ENCODE data around the gene NCAM2. TPM values are rescaled to one million over a fixed set of nuclear protein-coding genes. Genes with fewer than 3 reads are reported as not detected.

NCAM2 gene
- total RNA-seq, 1 donor from 2014 or later, result 22.6 TPM

- no peak overlapping the region for H3K27ac Mint-ChIP-seq
- DNase-seq (ENCODE audit: extremely low spot score, unreplicated experiment), result no peak
- no peak overlapping the region for H3K4me3 Mint-ChIP-seq
- peaks cover 5% of the 10 kb centered on the region for H3K4me1 Mint-ChIP-seq (ENCODE audit: unreplicated experiment)
- no peaks in the 10 kb centered on the region for H3K36me3 Mint-ChIP-seq
- H3K9me3 Mint-ChIP-seq, result no peaks in the 10 kb centered on the region
- H3K27me3 Mint-ChIP-seq, result no peaks in the 10 kb centered on the region
- TF ChIP-seq, protein P1, sequence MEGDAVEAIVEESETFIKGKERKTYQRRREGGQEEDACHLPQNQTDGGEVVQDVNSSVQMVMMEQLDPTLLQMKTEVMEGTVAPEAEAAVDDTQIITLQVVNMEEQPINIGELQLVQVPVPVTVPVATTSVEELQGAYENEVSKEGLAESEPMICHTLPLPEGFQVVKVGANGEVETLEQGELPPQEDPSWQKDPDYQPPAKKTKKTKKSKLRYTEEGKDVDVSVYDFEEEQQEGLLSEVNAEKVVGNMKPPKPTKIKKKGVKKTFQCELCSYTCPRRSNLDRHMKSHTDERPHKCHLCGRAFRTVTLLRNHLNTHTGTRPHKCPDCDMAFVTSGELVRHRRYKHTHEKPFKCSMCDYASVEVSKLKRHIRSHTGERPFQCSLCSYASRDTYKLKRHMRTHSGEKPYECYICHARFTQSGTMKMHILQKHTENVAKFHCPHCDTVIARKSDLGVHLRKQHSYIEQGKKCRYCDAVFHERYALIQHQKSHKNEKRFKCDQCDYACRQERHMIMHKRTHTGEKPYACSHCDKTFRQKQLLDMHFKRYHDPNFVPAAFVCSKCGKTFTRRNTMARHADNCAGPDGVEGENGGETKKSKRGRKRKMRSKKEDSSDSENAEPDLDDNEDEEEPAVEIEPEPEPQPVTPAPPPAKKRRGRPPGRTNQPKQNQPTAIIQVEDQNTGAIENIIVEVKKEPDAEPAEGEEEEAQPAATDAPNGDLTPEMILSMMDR (conservative IDR thresholded peaks at IDR 0.05), result no peak
These were observed 212.3 kb downstream of the NCAM2 start for GRCh38 chr21:21210552-21210951.

- Mint-ChIP-seq H3K4me3 (no peak overlapping the region), H3K9me3 (no peaks in the 10 kb centered on the region), H3K4me1 (ENCODE audit: unreplicated experiment) (peaks cover 5% of the 10 kb centered on the region), H3K27me3 (no peaks in the 10 kb centered on the region), H3K36me3 (no peaks in the 10 kb centered on the region), H3K27ac (no peak overlapping the region)
- TF ChIP-seq, protein P1 (conservative IDR thresholded peaks at IDR 0.05), result no peak
- DNase-seq (ENCODE audit: extremely low spot score, unreplicated experiment), result no peak
These were observed 215.1 kb downstream of the NCAM2 start for GRCh38 chr21:21213297-21213696.

DNA sequence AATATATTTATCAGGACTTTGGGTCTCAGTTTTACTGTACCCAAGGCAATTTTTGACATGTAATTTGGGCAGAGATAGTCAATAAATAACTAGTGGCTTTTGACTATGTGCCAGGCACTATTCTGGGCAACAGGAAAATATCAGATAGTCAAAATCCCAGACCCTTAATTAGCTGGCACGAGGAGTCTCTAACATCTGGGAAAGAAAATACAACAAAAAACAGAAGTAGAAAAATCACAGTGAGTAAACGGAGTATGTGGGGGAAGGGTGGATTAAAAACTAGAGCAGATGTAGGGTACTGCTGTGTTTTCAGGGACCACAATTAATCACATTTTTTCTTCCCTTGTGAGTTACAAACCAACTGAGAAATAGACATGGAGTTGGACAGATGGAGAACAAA is 217.8 kb downstream of the NCAM2 start:
- no peaks in the 10 kb centered on the region for H3K36me3 Mint-ChIP-seq

DNA sequence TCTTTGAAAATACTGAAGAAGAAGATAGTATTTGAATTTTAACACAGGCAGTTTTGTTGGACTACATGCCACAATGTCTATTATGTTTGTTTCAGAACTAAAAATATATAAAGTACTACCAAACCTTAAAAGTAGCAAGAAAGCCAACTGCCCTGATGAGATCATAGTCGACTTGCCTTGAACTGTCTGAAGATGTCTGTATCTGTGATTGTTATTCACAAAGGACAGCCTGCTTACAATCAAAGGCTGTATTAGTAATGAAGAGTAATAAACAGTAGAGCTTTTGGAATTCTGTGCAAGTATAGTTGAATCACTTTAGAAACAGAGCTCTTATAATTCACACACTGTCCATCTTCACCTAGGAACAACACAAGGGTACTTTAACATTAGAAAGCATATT is 228.3 kb downstream of the NCAM2 start:
- Mint-ChIP-seq H3K4me3 (no peak overlapping the region), H3K9me3 (peaks cover 5% of the 10 kb centered on the region), H3K36me3 (no peaks in the 10 kb centered on the region), H3K27me3 (no peaks in the 10 kb centered on the region), H3K4me1 (ENCODE audit: unreplicated experiment) (no peaks in the 10 kb centered on the region), H3K27ac (no peak overlapping the region)
- TF ChIP-seq, protein P1 (conservative IDR thresholded peaks at IDR 0.05), result no peak
- DNase-seq (ENCODE audit: extremely low spot score, unreplicated experiment), result no peak

More for the DNA sequence above, 217.8 kb downstream of the NCAM2 start:
- Mint-ChIP-seq H3K9me3 (no peaks in the 10 kb centered on the region), H3K4me3 (no peak overlapping the region), H3K27ac (no peak overlapping the region), H3K4me1 (ENCODE audit: unreplicated experiment) (no peaks in the 10 kb centered on the region), H3K27me3 (no peaks in the 10 kb centered on the region)
- DNase-seq (ENCODE audit: extremely low spot score, unreplicated experiment), result no peak
- TF ChIP-seq, protein P1 (conservative IDR thresholded peaks at IDR 0.05), result no peak

DNA sequence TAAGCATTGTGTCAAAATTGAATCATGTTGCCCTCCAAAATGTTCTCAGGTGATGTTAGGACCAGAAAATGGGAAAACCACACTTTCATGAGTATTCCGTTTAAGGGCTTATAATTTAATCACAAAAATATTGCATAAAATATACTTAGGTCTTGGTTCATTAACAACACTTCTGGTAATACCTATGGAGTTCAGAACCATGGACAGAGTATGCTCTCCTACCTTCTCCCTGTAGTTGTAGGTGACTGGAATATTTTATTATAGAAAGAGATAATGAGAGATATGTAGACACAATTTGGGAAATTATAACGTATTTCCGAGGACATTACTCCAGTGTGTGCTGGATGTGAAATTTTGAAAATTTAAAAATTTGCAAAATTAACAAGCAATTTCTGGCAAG is 232.5 kb downstream of the NCAM2 start:
- Mint-ChIP-seq H3K27me3 (no peaks in the 10 kb centered on the region), H3K27ac (no peak overlapping the region), H3K9me3 (no peaks in the 10 kb centered on the region), H3K4me3 (no peak overlapping the region), H3K4me1 (ENCODE audit: unreplicated experiment) (no peaks in the 10 kb centered on the region), H3K36me3 (no peaks in the 10 kb centered on the region)
- TF ChIP-seq, protein P1 (conservative IDR thresholded peaks at IDR 0.05), result no peak
- no peak for DNase-seq (ENCODE audit: extremely low spot score, unreplicated experiment)

GRCh38 chr21:21231913-21232312 is 233.7 kb downstream of the NCAM2 start:
- no peaks in the 10 kb centered on the region for H3K4me1 Mint-ChIP-seq (ENCODE audit: unreplicated experiment)
- no peak overlapping the region for H3K27ac Mint-ChIP-seq
- TF ChIP-seq, protein P1 (conservative IDR thresholded peaks at IDR 0.05), result no peak
- DNase-seq (ENCODE audit: extremely low spot score, unreplicated experiment), result no peak
- H3K36me3 Mint-ChIP-seq, result no peaks in the 10 kb centered on the region
- H3K9me3 Mint-ChIP-seq, result no peaks in the 10 kb centered on the region
- H3K4me3 Mint-ChIP-seq, result no peak overlapping the region
- no peaks in the 10 kb centered on the region for H3K27me3 Mint-ChIP-seq

Data from type B pancreatic cell (in vitro differentiated cells).